Fibroblast of skin of right quadriceps (primary cell): ENCODE measurements around the gene COL27A1.
"Not testable (repeated sequence)": the region's sequence is repeated elsewhere in the genome, so short reads cannot be mapped to it uniquely, and the experiment has no call there.

ENCODE experiments used
- DNase-seq: peaks from one replicate; pipeline ENCODE4 v3.0.0-alpha.2; 2013

Gene COL27A1

GRCh38 chr9:114311571-114312512 lies 156.5 kb downstream of the COL27A1 start:
- no peak for DNase-seq

DNA sequence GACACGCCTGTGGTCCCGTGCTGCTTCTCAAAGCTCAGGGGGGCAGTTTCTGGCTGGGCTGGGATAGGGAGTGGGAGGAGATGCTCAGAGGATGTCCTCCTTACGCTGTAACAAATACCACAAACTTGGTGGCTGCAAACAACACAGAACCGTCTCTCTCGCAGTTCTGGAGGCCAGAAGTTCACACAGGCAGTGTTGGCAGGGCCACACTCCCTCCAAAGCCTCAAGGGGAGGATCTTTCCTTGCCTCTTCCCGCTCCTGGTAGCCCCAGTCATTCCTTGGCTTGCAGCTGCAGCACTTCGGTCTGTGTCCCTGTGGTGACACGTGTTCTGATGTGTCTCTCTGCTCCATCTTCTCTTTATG lies 157.2 kb downstream of the COL27A1 start:
- no peak for DNase-seq

DNA sequence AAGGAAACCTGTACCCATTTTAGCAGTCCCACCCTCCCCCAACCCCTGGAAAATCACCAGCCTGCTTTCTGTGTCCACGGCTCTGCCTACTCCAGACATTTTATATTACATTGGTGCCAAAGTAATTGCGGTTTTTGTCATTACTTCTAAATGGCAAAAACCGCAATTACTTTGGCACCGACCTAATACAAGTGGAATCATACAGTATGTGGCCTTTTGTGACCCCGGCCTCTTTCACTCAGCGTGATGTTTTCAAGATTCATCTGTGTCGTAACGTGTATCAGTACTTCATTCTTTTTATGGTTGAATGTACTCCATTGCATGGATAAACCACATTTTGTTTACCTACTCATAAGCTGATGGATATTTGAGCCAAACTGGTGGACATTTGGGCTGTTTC lies 157.8 kb downstream of the COL27A1 start:
- DNase-seq, result no peak

DNA sequence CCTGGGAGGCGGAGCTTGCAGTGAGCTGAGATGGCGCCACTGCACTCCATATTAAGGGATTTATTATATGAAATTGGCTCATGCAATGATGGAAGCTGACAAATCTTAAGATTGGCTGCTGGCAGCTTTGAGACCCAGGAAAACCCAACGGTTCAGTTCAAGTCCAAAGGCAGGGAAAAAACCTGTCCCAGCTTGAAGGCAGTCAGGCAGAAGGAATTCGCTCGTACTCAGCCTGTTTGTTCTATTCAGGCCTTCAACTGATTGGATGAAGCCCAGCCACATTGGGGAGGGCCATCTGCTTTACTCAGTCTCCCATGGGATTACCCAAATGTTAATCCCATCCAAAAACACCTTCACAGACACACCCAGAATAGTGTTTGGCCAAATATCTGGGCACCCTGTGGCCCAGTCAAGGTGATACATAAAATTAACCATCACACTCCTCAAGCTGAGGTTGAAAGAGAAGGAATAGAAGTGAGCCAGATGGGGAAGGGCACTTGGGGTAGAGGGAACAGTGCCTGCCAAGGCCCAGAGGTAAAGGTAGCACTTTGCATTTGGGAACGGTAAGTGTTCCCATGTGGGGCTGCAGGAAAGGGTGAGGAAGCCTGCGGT lies 159.0 kb downstream of the COL27A1 start:
- no peak for DNase-seq

DNA sequence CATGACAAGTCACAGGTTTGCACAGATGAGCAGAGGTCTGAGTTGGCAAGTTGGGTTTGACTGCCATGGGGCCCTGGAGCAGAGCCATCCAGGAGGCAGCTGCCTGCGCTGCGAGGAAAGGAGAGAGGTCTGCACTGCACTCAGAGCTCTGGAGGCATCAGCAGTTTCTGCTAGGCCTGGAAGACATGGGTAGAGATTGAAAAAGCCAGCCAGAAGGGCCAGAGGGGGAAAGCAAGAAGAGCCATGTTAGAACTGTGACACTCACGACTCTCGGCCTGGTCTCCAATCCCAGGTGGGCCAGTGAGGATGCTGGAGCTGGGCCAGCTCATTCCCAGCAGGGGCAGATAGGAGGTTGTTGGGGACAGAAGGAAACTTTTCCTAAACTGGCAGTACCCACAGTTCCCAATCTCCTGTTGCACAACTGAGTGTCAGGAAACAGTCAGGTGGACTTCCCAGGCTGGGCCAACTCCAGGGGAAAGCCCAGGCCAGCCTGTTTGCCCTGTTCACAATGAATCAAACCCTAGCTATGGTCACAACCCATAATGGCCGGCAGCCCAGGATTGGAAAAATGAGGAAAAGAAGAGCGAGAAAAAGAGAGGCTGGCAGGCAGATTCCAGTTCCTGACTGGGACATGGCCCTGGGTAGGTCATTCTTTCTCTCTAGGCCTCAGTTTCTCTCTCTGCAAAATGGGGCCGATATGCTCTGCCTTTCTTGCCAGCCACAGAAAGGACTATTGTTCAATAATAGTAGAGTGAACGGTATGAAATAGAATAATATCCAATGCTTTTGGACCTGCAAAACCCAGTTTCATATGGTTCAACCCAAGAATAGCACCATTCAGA lies 159.8 kb downstream of the COL27A1 start:
- no peak for DNase-seq

- no peak for DNase-seq
Observed at GRCh38 chr9:114315723-114316363, 160.5 kb downstream of the COL27A1 start.

DNA sequence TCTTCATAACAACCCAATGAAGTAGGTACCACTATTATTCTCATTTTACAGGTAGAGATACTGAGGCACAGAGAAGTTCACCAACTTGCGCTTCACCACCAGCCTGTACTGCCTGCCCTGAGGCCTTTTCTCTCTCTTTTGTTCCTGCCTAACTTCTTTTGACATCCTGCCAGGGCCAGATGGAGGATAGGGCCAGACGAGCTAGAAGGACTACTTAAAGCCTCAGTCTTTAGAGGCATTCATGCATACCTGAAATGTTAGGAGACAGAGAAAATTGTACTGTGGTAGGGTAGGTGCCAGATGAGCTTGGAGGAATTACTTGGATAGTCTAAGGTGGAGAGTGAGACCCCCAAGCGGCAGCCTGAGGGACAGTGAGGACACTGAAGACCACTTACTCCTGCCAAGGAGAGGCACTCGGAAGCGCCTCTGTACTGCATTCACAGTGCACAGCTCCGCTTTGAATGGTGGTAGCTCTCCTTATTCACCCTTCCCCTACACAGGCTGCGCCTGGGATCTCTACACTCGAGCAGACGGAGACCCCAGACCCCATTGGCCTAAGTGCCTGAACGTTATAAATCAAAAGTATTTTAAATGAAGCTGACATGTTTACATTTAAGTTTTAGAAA lies 161.4 kb downstream of the COL27A1 start:
- DNase-seq, result no peak

GRCh38 chr9:114317665-114318357 lies 162.5 kb downstream of the COL27A1 start:
- DNase-seq, result peak; percentile 87

DNA sequence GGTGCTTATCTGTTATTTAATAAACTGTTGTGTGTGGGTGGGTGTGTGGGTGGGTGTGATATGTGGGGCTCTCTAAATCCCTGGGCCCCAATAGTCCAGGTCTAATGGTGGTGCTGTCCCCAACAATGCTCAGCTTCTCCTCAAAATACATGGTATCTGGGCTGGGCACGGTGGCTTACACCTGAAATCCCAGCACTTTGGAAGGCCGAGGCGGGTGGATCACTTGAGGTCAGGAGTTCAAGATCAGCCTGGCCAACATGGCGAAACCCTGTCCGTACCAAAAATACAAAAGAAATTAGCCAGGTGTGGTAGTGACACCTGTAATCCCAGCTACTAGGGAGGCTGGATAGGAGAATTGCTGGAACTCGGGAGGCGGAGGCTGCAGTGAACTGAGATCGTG lies 163.1 kb downstream of the COL27A1 start:
- no peak for DNase-seq

- DNase-seq, result no peak
Observed at GRCh38 chr9:114319147-114319546, 163.8 kb downstream of the COL27A1 start.

DNA sequence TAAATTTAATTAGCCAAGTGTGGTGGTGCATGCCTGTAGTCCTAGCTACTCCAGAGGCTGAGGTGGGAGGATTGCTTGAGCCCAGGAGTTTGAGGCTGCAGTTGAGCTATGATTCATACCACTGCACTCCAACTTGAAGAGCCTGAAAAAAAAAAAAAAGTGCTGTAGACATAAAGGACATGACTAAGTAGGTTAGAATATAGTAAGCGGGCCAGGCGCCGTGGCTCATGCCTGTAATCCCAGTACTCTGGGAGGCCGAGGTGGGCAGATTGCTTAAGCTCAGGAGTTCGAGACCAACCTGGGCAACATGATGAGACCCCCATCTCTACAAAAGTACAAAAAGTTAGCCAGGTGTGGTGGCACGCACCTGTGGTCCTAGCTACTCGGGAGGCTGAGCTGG lies 165.4 kb downstream of the COL27A1 start:
- DNase-seq, result peak; percentile 59

GRCh38 chr9:114321759-114322158 lies 166.4 kb downstream of the COL27A1 start:
- DNase-seq, result peak; percentile 57

DNA sequence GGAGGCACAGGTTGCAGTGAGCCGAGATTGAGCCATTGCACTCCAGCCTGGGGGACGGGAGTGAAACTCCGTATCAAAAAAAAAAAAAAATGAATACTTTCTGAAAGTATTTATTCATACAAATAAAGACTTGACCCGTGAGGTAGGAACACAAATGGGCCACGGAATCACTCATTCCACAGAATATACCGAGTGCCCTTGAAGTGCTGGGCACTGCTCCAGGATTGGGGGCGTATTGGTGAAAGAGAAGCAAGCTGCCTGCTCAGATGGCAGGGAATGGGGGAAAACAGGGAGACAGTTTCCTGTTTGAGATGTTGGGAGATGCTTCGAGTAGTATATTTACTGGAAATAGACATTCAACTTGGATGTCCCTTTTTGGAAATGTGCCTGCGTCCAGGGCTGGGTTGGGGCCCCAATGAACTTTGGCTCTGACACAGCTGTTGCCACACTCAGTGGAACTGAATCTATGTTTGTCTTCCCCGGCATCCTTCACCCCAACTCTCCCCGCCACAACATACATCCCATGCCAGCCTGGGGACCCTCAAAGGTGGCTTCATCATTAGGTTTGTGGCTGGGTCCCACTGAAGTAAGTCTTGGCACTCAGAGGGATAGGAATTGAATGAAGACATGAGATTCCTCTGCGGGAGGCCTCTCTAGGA lies 167.0 kb downstream of the COL27A1 start:
- peak; percentile 25 for DNase-seq

DNA sequence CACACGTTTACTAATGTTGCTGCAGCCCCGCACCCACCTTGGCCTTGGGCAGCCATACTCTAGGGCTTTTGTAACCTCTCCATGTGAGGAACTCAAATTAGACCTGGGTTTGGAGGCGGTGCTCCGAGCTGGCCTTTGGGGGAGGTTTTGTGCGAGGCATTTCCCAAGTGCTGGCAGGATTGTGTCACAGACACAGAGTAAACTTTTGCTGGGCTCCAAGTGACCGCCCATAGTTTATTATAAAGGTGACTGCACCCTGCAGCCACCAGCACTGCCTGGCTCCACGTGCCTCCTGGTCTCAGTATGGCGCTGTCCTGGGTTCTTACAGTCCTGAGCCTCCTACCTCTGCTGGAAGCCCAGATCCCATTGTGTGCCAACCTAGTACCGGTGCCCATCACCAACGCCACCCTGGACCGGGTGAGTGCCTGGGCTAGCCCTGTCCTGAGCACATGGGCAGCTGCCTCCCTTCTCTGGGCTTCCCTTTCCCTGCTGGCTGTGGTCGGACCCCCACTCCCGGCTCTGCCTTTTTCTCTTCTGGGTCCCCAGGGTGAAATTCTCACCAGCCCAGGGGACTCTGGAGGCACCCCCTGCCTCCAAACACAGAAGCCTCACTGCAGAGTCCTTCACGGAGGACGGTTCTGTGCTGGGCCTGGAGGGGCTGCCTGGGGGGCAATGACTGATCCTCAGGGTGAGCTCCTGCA lies 167.6 kb downstream of the COL27A1 start, which contains the start of gene ORM1:
TSS of gene ORM1 (plus strand) at position 268 of the 701 bp plus-strand sequence. CDS start at position 304, 36 bp downstream.
- not testable (repeated sequence) for DNase-seq

DNA sequence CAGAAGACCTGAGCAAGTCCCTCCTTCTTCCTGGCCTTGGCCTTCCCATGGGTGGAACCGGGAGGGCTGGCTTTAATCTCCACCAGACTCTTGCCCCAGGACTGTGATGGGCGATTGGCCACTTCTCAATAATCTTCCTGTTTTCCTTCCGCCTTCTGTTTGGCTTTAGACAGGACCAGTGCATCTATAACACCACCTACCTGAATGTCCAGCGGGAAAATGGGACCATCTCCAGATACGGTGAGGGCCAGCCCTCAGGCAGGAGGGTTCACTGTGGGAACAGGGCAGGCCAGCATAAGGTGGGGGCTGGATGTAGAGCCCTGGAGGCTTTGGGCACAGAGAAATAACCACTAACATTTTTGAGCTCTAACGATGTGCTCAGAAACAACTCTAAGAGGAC lies 168.5 kb downstream of the COL27A1 start:
- not testable (repeated sequence) for DNase-seq

DNA sequence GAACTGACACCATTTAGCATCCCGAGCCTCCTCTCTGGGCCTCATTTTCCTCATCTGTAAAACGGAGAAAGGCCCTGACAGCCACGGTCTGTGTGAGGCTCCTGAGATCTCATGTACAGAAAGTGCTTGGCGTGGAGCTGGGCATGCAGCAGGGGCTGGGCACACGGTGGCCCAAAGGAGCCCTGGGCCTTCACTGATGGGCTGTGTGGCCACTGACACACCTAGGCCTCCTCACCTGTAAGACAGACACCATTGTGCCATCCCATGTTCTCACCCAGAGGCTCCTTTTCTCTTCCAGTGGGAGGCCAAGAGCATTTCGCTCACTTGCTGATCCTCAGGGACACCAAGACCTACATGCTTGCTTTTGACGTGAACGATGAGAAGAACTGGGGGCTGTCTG lies 169.2 kb downstream of the COL27A1 start:
- DNase-seq, result no peak

GRCh38 chr9:114324965-114325364 lies 169.6 kb downstream of the COL27A1 start:
- not testable (repeated sequence) for DNase-seq

- not testable (repeated sequence) for DNase-seq
Observed at GRCh38 chr9:114325684-114326254, 170.4 kb downstream of the COL27A1 start.

GRCh38 chr9:114327749-114328148 lies 172.4 kb downstream of the COL27A1 start:
- no peak for DNase-seq

- DNase-seq, result not testable (repeated sequence)
Observed at GRCh38 chr9:114328357-114328820, 173.1 kb downstream of the COL27A1 start.
